Heart right ventricle (tissue), 16 donors: Measurements from ENCODE around the gene ELAVL3. TPM values are rescaled to one million over a fixed set of nuclear protein-coding genes. Genes with fewer than 3 reads are reported as not detected.
A peak's percentile ranks its signal among the peaks of the same experiment; 100 is the strongest.

Source experiments
- ATAC-seq, 8 donors: fragments of 200-7000 bp; cut with Tn5 transposase; one replicate each; pipeline ENCODE4 v1.9.1; 2020; ENCODE audit warnings: mild to moderate bottlenecking in 8 of 8, moderate library complexity in 8 of 8, moderate number of reproducible peaks in 1 of 8
- DNase-seq, 2 donors: peaks; one replicate each; pipeline ENCODE4 v3.0.0-alpha.2; 2020
- H3K27ac ChIP-seq, 10 donors: fragments of 200-600 bp; sonication (generic) in 2 of 10; one replicate each; pipeline versions ENCODE4 v1.5.0 to v1.8.0; 2020 to 2022; ENCODE audit warnings: mild to moderate bottlenecking in 3 of 10
- H3K27me3 ChIP-seq, 7 donors: fragments of 200-600 bp; one replicate each; pipeline ENCODE4 v1.8.0; 2021 to 2022; ENCODE audit warnings: mild to moderate bottlenecking in 2 of 7
- H3K36me3 ChIP-seq, 9 donors: fragments of 200-600 bp; sonication (generic) in 1 of 9; one replicate each; pipeline versions ENCODE4 v1.5.0 to v1.8.0; 2020 to 2022; ENCODE audit warnings: mild to moderate bottlenecking in 2 of 9
- H3K4me1 ChIP-seq, 9 donors: fragments of 200-600 bp; sonication (generic) in 1 of 9; one replicate each; pipeline versions ENCODE4 v1.5.0 to v1.8.0; 2020 to 2022; ENCODE audit warnings: mild to moderate bottlenecking in 4 of 9
- H3K4me3 ChIP-seq, 10 donors: fragments of 200-600 bp; sonication (generic) in 2 of 10; one replicate each; pipeline versions ENCODE4 v1.5.0 to v1.8.0; 2020 to 2022; ENCODE audit warnings: mild to moderate bottlenecking in 7 of 10, moderate library complexity in 2 of 10
- H3K9me3 ChIP-seq, 11 donors: fragments of 200-600 bp in 10 of 11; sonication (generic) in 2 of 11; one replicate each; pipeline versions ENCODE4 v1.5.0 to v1.8.0; 2013 to 2022; ENCODE audit warnings: mild to moderate bottlenecking in 2 of 11, control low read depth in 1 of 11, moderate library complexity in 1 of 11
- WGBS, 2 donors: extraction: QIAGEN DNeasy Blood & Tissue Kit; methylation state at CpG; one replicate each; pipeline ENCODE4 v1.1.7; 2013; ENCODE audit warnings: inconsistent platforms in 1 of 2; 5-methylcytosine and 5-hydroxymethylcytosine counted together
- intact Hi-C, 10 donors: fragments of 100-400 bp; cut with DNase I; formaldehyde crosslinking; loops; one replicate each; pipeline versions ENCODE4 v1.11.1 to v1.14.2; 2022
- microRNA-seq, 2 donors: library from miRNA; unstranded; fragments of <30 nt; microRNA quantifications; one replicate each; pipeline ENCODE4 v1.2.0, GENCODE V29; 2021
- polyA plus RNA-seq, 2 donors: library from polyadenylated mRNA; stranded (reverse); fragments of 200-250 nt; gene quantifications; one replicate each; pipeline ENCODE4 v1.2.3, GENCODE V29; 2013
- total RNA-seq, 10 donors: library from RNA; stranded (reverse); fragmentation: NEBNext Ultra II Directional in 3 of 10; extraction: Animal tissue kit (Norgen Biotek cat#: 25700) in 3 of 10; gene quantifications; one replicate each; pipeline versions ENCODE4 v1.2.1 to v1.2.4, GENCODE V29; 2021 to 2023
- TF ChIP-seq, protein P1 (sequence below), 9 donors: fragments of 200-600 bp; sonication (generic) in 2 of 9; IDR thresholded peaks; one replicate each; pipeline versions ENCODE4 v1.5.0 to v1.8.0; 2021 to 2022; ENCODE audit warnings: antibody characterized with exemption in 9 of 9, mild to moderate bottlenecking in 5 of 9, moderate library complexity in 1 of 9
- donor health status: Arrhythmogenic right ventricular cardiomyopathy.
- donor health status: ischemic (EF 13 %, LVEDD 7.1; RV severe dilation, severe dysfunction).
- donor health status: healthy with polysubstance abuse.
- donor health status: DM: no; HTN: yes; CAD: no.
- donor health status: DM: no; HTN: no; CAD: no.
- donor health status: ischemic (EF 25% LVEDD 6.9; RV normal size, moderate dysfunction).
- donor health status: ischemic (EF 25% LVEDD 5.7; RV mildly dilated, moderate dysfunction).
- donor health status: healthy.
- donor health status: DM: yes; HTN: yes; CAD: no.
- donor health status: Ischemic cardiomyopathy.
- donor health status: ischemic (EF 35%, LVEDD 5.7; RV mildly dilated, moderate dysfunction).
- donor health status: nonischemic (EF 11% LVEDD 7.7; RV severe dilation, severe dysfunction).
- donor health status: DM: yes; HTN: yes; CAD: no.
- donor health status: PGD.
- donor health status: ischemic (EF 29% LVEDD 5.4; RV normal size, mild dysfunction).
- donor health status: nonischemic (EF 23%, LVEDD 6.1; RV moderate dilation, normal function).

Gene ELAVL3
- total and polyA plus RNA-seq, 12 donors, result 0.07 to 0.44 (median 0.21) TPM; not detected in 3

DNA sequence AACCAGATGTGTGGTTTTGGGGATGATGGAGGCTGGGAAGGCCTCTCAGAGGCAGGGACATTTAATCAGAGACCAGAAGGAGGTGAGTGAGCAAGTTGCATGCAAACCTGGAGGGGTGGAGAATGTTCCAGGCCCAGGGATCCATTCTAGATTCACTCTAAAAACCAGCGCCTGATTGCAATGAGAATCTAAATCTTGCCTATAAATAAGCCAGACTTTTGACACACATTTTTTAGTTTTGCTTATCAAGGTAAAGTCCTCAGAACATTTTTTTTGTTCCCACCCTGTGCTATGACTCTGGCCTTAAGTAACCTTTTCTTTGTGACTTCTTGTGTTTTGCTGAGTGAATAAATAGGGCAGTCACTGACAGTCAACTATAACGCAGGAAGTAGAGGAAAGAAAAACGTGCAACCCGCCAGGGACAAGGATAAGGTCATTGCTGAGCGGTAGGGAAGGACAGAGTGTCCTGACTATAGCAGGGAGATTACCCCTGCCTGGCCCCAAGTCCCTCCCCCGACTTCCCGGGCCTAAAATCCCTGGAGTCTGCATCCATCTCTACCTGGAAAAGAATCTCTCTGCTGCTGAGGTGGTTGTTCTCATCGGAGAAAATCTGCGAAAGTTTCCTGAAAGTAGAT lies 76.1 kb downstream of the ELAVL3 start:
- no peak overlapping the region for H3K4me3 ChIP-seq
- TF ChIP-seq, protein P1, sequence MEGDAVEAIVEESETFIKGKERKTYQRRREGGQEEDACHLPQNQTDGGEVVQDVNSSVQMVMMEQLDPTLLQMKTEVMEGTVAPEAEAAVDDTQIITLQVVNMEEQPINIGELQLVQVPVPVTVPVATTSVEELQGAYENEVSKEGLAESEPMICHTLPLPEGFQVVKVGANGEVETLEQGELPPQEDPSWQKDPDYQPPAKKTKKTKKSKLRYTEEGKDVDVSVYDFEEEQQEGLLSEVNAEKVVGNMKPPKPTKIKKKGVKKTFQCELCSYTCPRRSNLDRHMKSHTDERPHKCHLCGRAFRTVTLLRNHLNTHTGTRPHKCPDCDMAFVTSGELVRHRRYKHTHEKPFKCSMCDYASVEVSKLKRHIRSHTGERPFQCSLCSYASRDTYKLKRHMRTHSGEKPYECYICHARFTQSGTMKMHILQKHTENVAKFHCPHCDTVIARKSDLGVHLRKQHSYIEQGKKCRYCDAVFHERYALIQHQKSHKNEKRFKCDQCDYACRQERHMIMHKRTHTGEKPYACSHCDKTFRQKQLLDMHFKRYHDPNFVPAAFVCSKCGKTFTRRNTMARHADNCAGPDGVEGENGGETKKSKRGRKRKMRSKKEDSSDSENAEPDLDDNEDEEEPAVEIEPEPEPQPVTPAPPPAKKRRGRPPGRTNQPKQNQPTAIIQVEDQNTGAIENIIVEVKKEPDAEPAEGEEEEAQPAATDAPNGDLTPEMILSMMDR (IDR thresholded peaks at IDR 0.05), result no peak

DNA sequence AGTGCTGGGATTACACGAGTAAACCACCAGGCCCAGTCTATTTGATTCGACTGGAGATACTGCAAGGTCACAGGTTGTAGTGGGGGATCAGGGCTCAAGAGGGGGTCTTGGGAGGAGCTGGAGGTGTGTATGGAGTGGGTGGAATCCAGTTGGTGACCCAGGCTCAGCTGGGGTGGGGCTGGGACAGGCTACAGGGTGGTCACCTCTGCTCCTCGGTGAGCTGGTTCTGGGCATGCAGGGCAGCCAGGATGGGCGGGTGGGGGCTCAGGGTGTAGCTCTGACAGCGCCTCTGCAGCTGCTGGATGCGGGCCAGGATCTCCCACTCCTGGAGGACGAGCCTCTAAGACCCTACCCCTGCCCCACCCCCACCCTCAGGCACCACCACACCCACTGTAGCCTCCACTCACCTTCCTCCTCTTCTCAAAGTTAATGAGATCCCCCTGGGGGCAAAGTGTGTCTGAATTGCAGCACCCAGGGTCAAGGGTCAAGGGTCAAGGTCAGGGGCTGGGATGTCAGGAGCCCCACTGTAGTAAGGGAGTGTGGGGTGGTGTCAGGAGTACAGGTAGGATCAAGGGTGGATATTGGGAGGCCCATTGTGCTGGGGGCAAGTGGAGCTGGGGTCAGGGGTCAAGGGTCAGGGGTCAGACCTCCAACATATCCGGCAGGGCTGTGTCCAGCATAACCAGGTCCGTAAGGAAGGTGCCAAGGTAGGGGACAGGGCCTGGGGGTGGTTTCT lies 78.9 kb downstream of the ELAVL3 start:
- 85% methylated on average over 9 of the region's 9 CpGs for WGBS, 2 donors
- no peaks in the 10 kb centered on the region for H3K9me3 ChIP-seq

More for the DNA sequence above, 76.1 kb downstream of the ELAVL3 start:
- no peaks in the 10 kb centered on the region for H3K36me3 ChIP-seq
- H3K9me3 ChIP-seq, result no peaks in the 10 kb centered on the region
- peaks cover 0 to 20% (median 7%) of the 10 kb centered on the region in 9 donors for H3K4me1 ChIP-seq
- peaks cover 0 to 28% (median 11%) of the 10 kb centered on the region in 7 donors for H3K27me3 ChIP-seq
- H3K27ac ChIP-seq, result peak overlapping the region in 2 of 10 donors; percentile 13 to 46
- 43 to 47% methylated on average over 9 of the region's 9 CpGs for WGBS, 2 donors
- DNase-seq, result no peak
- ATAC-seq, result peak in 6 of 8 donors; percentile 26 to 91 (median 52)
- intact Hi-C loops, result loop anchor here in 2 of 10 donors (10.0 kb wide), 1 partner anchor 110 kb away; the partner anchor contains the start of gene TSPAN16 (in 2 of the 2)

More for the DNA sequence above, 78.9 kb downstream of the ELAVL3 start:
- Histone ChIP-seq H3K4me1 (peaks cover 0 to 20% (median 7%) of the 10 kb centered on the region in 9 donors), H3K4me3 (no peak overlapping the region), H3K36me3 (peaks cover 0 to 7% (median 0%) of the 10 kb centered on the region in 9 donors), H3K27ac (no peak overlapping the region), H3K27me3 (peaks cover 0 to 14% (median 9%) of the 10 kb centered on the region in 7 donors)
- ATAC-seq (no peak), DNase-seq (no peak)
- TF ChIP-seq, protein P1 (IDR thresholded peaks at IDR 0.05), result no peak
- intact Hi-C loops, result loop anchor here in 2 of 10 donors (10.0 kb wide), 1 partner anchor 107 kb away; the partner anchor contains the start of gene TSPAN16 (in 2 of the 2)

Small RNA genes lying within 50 kb of the gene (microRNA-seq; reads per million reads assigned to microRNA genes)
- 0 reads per million in 2 donors for gene MIR7974

Other genes starting within 250 kb of the ELAVL3 start
- gene ANGPTL8, start 241.4 kb downstream of the ELAVL3 start, total RNA-seq, result 1 to 10 TPM in 2 of 10 donors, under 1 TPM in 2, not detected in 6; 0.34 to 1.8 (median 0.99) TPM
- gene ANGPTL8, start 241.4 kb downstream of the ELAVL3 start, polyA plus RNA-seq, result 10 to 100 TPM in 1 of 2 donors, 1 to 10 TPM in 1; 3.9 to 13.0 TPM
- gene DOCK6, start 218.5 kb downstream of the ELAVL3 start, total RNA-seq, result 10 to 100 TPM; 27.6 to 57.2 (median 40.2) TPM
- 10 to 100 TPM; 29.0 to 73.3 TPM for gene DOCK6, start 218.5 kb downstream of the ELAVL3 start, polyA plus RNA-seq
- not detected for gene TSPAN16, start 184.9 kb downstream of the ELAVL3 start, total RNA-seq
- not detected for gene TSPAN16, start 184.9 kb downstream of the ELAVL3 start, polyA plus RNA-seq
- gene RAB3D, start 141.4 kb downstream of the ELAVL3 start, total RNA-seq, result 10 to 100 TPM in 3 of 10 donors, 1 to 10 TPM in 7; 4.5 to 11.6 (median 6.3) TPM
- 1 to 10 TPM; 2.7 to 3.1 TPM for gene RAB3D, start 141.4 kb downstream of the ELAVL3 start, polyA plus RNA-seq
- 100 to 1,000 TPM in 2 of 10 donors, 10 to 100 TPM in 8; 65.1 to 114 (median 83.8) TPM for gene TMEM205, start 134.8 kb downstream of the ELAVL3 start, total RNA-seq
- 100 to 1,000 TPM in 1 of 2 donors, 10 to 100 TPM in 1; 89.4 to 184 TPM for gene TMEM205, start 134.8 kb downstream of the ELAVL3 start, polyA plus RNA-seq
- 10 to 100 TPM; 13.4 to 25.5 (median 19.7) TPM for gene CCDC159, start 134.5 kb downstream of the ELAVL3 start, total RNA-seq
- gene CCDC159, start 134.5 kb downstream of the ELAVL3 start, polyA plus RNA-seq, result 10 to 100 TPM; 13.0 to 79.9 TPM
- gene PLPPR2, start 125.6 kb downstream of the ELAVL3 start, total RNA-seq, result 10 to 100 TPM in 5 of 10 donors, 1 to 10 TPM in 5; 4.1 to 19.8 (median 10.3) TPM
- gene PLPPR2, start 125.6 kb downstream of the ELAVL3 start, polyA plus RNA-seq, result 10 to 100 TPM; 10.0 to 13.2 TPM
- 1 to 10 TPM in 8 of 10 donors, under 1 TPM in 2; 0.53 to 2.1 (median 1.6) TPM for gene SWSAP1, start 106.4 kb downstream of the ELAVL3 start, total RNA-seq
- gene SWSAP1, start 106.4 kb downstream of the ELAVL3 start, polyA plus RNA-seq, result 1 to 10 TPM; 2.1 to 3.1 TPM
- gene EPOR, start 96.7 kb downstream of the ELAVL3 start, total RNA-seq, result 1 to 10 TPM; 3.8 to 9.1 (median 4.7) TPM
- gene EPOR, start 96.7 kb downstream of the ELAVL3 start, polyA plus RNA-seq, result 10 to 100 TPM in 1 of 2 donors, 1 to 10 TPM in 1; 6.2 to 14.7 TPM
- gene RGL3, start 61.7 kb downstream of the ELAVL3 start, total RNA-seq, result 10 to 100 TPM in 2 of 10 donors, 1 to 10 TPM in 8; 1.2 to 14.4 (median 3.2) TPM
- gene RGL3, start 61.7 kb downstream of the ELAVL3 start, polyA plus RNA-seq, result 10 to 100 TPM in 1 of 2 donors, 1 to 10 TPM in 1; 5.2 to 37.5 TPM
- gene ODAD3, start 45.9 kb downstream of the ELAVL3 start, total RNA-seq, result under 1 TPM in 9 of 10 donors, not detected in 1; 0.17 to 0.64 (median 0.34) TPM
- gene ODAD3, start 45.9 kb downstream of the ELAVL3 start, polyA plus RNA-seq, result 1 to 10 TPM in 1 of 2 donors, under 1 TPM in 1; 0.83 to 2.2 TPM
- gene PRKCSH, start 45.4 kb downstream of the ELAVL3 start, total RNA-seq, result 100 to 1,000 TPM; 106 to 177 (median 123) TPM
- gene PRKCSH, start 45.4 kb downstream of the ELAVL3 start, polyA plus RNA-seq, result 10 to 100 TPM; 84.3 to 96.9 TPM
- gene ZNF653, start 24.8 kb upstream of the ELAVL3 start, total RNA-seq, result 1 to 10 TPM; 2.3 to 6.2 (median 4.0) TPM
- 1 to 10 TPM; 5.9 to 7.8 TPM for gene ZNF653, start 24.8 kb upstream of the ELAVL3 start, polyA plus RNA-seq
- 100 to 1,000 TPM in 9 of 10 donors, 10 to 100 TPM in 1; 86.8 to 162 (median 131) TPM for gene ECSIT, start 48.1 kb upstream of the ELAVL3 start, total RNA-seq
- 100 to 1,000 TPM; 164 to 226 TPM for gene ECSIT, start 48.1 kb upstream of the ELAVL3 start, polyA plus RNA-seq
- gene CNN1, start 57.8 kb upstream of the ELAVL3 start, total RNA-seq, result 100 to 1,000 TPM in 7 of 10 donors, 10 to 100 TPM in 3; 63.4 to 267 (median 163) TPM
- 100 to 1,000 TPM; 114 to 678 TPM for gene CNN1, start 57.8 kb upstream of the ELAVL3 start, polyA plus RNA-seq
- gene ELOF1, start 78.2 kb upstream of the ELAVL3 start, total RNA-seq, result 10 to 100 TPM; 24.9 to 37.5 (median 30.9) TPM
- 10 to 100 TPM; 52.2 to 91.0 TPM for gene ELOF1, start 78.2 kb upstream of the ELAVL3 start, polyA plus RNA-seq
- gene ACP5, start 96.6 kb upstream of the ELAVL3 start, total RNA-seq, result 10 to 100 TPM in 1 of 10 donors, 1 to 10 TPM in 7, under 1 TPM in 2; 0.80 to 22.7 (median 2.0) TPM
- gene ACP5, start 96.6 kb upstream of the ELAVL3 start, polyA plus RNA-seq, result 1 to 10 TPM; 1.9 to 4.0 TPM
- gene ZNF627, start 116.4 kb upstream of the ELAVL3 start, total RNA-seq, result 1 to 10 TPM; 5.3 to 9.8 (median 6.7) TPM
- gene ZNF627, start 116.4 kb upstream of the ELAVL3 start, polyA plus RNA-seq, result 1 to 10 TPM; 3.6 to 4.1 TPM